A673 (cell line): Measurements from ENCODE around the gene PRR23C.

Source experiments
- CTCF ChIP-seq: fragments of 300-800, 200-600 bp; sonication (generic); conservative IDR thresholded peaks from 2 replicates; pipeline ENCODE4 v1.5.1; 2017; ENCODE audit warnings: low read depth, mild to moderate bottlenecking, antibody characterized with exemption, low read length, moderate library complexity, mixed read lengths
- EZH2 ChIP-seq: fragments of 200-600 bp; sonication (generic); IDR thresholded peaks from 2 replicates; pipeline ENCODE4 v1.6.1; 2017; ENCODE audit warnings: borderline replicate concordance, low read depth, mild to moderate bottlenecking, mixed read lengths, antibody characterized with exemption, low read length; ENCODE audit not compliant: poor library complexity, severe bottlenecking

- TF ChIP-seq CTCF (no peak), EZH2 (no peak)
Observed at GRCh38 chr3:139024968-139025367, 19.7 kb downstream of the PRR23C start.
